ENCODE data around the gene NXPE4.
"Not testable (repeated sequence)": the region's sequence is repeated elsewhere in the genome, so short reads cannot be mapped to it uniquely, and the experiment has no call there.

NXPE4 gene

DNA sequence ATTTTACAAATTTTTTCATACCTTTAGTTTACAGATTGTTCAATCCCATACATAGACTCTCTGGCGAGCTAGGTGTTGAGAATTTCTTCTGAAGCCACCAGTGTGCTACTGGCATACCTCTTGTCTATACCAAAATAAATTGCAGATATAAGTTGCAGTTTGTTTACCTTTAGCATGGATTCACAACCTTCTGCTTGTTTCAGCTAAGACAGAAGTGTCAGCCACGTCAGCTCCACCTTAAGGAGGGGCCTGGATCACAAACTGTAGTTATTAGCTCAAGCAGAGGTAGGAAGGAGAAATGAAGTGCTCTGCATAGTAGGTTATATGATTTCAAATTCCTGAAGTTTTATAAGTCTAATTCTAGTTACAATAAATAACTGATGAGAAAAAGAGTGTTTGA lies at the start of gene NXPE4:
TSS of gene NXPE4 (minus strand) at position 216 of the 400 bp plus-strand sequence. CDS start 1,027 bp downstream, outside the sequence.
- TF ChIP-seq, protein P1, sequence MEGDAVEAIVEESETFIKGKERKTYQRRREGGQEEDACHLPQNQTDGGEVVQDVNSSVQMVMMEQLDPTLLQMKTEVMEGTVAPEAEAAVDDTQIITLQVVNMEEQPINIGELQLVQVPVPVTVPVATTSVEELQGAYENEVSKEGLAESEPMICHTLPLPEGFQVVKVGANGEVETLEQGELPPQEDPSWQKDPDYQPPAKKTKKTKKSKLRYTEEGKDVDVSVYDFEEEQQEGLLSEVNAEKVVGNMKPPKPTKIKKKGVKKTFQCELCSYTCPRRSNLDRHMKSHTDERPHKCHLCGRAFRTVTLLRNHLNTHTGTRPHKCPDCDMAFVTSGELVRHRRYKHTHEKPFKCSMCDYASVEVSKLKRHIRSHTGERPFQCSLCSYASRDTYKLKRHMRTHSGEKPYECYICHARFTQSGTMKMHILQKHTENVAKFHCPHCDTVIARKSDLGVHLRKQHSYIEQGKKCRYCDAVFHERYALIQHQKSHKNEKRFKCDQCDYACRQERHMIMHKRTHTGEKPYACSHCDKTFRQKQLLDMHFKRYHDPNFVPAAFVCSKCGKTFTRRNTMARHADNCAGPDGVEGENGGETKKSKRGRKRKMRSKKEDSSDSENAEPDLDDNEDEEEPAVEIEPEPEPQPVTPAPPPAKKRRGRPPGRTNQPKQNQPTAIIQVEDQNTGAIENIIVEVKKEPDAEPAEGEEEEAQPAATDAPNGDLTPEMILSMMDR (IDR thresholded peaks at IDR 0.05; ENCODE audit: low read depth, low read length): no peak
- in situ Hi-C loops (cut with HindIII; ENCODE audit: low sequenced_read_pairs): no loop called here
- no peak for DNase-seq (ENCODE audit: low read depth, low spot score)
- H3K4me3 ChIP-seq (ENCODE audit: low read depth, low read length): no peak within 1 kb of the TSS

DNA sequence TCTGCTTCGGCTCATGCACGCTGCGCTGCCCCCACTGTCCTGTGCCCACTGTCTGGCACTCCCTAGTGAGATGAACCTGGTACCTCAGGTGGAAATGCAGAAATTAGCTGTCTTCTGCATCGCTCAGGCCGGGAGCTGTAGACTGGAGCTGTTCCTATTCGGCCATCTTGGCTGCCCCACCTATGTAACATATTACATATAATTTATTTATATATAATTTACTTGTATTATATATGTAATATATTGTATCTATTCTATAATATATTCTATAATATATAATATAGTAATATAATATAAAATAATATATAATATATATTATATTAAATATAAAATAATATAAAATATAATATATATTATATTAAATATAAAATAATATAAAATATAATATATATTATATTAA lies 43.9 kb upstream of the NXPE4 start:
- DNase-seq (ENCODE audit: low read depth, low spot score); in situ Hi-C loops (cut with HindIII; ENCODE audit: low sequenced_read_pairs); H3K4me3 ChIP-seq (ENCODE audit: low read depth, low read length): not testable (repeated sequence)

DNA sequence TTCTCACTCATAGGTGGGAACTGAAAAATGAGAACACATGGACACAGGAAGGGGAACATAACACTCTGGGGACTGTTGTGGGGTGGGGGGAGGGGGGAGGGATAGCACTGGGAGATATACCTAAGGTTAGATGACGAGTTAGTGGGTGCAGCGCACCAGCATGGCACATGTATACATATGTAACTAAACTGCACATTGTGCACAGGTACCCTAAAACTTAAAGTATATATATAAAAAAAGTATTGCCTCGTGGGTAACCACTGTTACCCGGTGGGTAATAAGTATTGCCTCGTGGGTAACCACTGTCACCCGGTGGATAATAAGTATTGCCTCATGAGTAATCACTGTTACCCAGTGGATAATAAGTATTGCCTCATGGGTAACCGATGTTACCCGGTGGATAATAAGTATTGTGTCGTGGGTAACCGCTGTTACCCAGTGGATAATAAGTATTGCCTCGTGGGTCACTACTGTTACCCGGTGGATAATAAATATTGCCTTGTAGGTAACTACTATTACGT lies 35.9 kb upstream of the NXPE4 start:
- DNase-seq (ENCODE audit: low read depth, low spot score); in situ Hi-C loops (cut with HindIII; ENCODE audit: low sequenced_read_pairs); H3K4me3 ChIP-seq (ENCODE audit: low read depth, low read length): not testable (repeated sequence)

DNA sequence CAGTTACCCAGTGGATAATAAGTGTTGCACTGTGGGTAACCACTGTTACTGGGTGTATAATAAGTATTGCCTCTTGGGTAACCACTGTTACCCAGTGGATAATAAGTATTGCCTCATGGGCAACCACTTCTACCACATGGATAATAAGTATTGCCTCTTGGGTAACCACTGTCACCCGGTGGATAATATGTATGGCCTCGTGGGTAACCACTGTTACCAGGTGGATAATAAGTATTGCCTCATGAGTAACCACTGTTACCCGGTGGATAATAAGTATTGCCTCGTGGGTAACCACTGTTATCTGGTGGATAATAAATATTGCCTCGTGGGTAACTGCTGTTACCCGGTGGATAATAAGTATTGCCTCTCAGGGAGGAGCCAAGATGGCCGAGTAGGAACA lies 29.7 kb upstream of the NXPE4 start:
- DNase-seq (ENCODE audit: low read depth, low spot score): no peak
- TF ChIP-seq, protein P1 (IDR thresholded peaks at IDR 0.05; ENCODE audit: low read depth, low read length): no peak
- H3K4me3 ChIP-seq (ENCODE audit: low read depth, low read length): no peak overlapping the region
- in situ Hi-C loops (cut with HindIII; ENCODE audit: low sequenced_read_pairs): no loop called here

DNA sequence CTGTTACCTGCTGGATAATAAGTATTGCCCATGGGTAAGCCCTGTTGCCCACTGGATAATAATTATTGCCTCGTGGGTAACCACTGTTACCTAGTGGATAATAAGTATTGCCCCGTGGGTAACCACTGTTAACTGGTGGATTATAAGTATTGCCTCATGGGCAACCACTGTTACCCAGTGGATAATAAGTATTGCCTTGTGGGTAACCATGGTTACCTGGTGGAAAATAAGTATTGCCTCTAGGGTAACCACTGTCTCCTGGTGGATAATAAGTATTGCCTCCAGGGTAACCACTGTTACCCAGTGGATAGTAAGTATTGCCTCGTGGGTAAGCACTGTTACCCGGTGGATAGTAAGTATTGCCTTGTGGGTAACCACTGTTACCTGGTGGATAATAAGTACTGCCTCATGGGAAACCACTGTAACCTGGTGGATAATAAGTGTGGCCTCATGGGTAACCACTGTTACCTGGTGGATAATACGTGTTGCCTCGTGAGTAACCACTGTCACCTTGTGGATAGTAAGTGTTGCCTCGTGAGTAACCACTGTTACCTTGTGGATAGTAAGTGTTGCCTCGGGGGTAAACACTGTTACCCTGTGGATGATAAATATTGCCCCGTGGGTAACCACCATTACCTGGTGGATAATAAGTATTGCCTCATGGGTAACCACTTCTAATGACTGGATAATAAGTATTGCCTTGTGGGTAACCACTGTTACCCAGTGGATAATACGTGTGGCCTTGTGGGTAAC lies 29.0 kb upstream of the NXPE4 start:
- in situ Hi-C loops (cut with HindIII; ENCODE audit: low sequenced_read_pairs): no loop called here
- TF ChIP-seq, protein P1 (IDR thresholded peaks at IDR 0.05; ENCODE audit: low read depth, low read length): no peak
- no peak for DNase-seq (ENCODE audit: low read depth, low spot score)
- H3K4me3 ChIP-seq (ENCODE audit: low read depth, low read length): no peak overlapping the region

DNA sequence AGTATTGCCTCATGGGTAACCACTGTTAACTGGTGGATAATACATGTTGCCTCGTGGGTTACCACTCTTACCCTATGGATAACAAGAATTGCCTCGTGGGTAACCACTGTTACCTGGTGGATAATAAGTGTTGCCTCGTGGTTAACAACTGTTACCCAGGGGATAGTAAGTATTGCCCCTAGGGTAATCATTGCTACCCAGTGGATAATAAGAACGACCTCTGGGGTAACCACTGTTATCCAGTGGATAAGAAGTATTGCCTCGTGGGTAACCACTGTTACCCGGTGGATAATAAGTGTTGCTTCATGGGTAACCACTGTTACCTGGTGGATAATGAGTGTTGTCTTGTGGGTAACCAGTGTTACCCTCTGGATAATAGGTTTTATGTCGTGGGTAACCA lies 28.1 kb upstream of the NXPE4 start:
- H3K4me3 ChIP-seq (ENCODE audit: low read depth, low read length): no peak overlapping the region
- DNase-seq (ENCODE audit: low read depth, low spot score): no peak
- TF ChIP-seq, protein P1 (IDR thresholded peaks at IDR 0.05; ENCODE audit: low read depth, low read length): no peak
- in situ Hi-C loops (cut with HindIII; ENCODE audit: low sequenced_read_pairs): no loop called here

DNA sequence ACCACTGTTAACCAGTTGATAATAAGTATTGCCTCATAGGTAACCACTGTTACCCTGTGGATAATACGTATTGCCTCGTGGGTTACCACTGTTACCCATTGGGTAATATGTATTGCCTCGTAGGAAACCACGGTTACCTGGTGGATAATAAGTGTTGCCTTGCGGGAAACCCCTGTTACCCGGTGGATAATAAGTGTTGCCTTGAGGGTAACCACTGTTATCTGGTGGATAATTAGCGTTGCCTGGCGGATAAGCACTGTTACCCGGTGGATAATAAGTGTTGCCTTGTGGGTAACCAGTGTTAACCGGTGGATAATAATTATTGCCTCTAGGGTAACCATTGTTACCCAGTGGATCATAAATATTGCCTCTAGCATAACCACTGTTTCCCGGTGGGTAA lies 27.3 kb upstream of the NXPE4 start:
- H3K4me3 ChIP-seq (ENCODE audit: low read depth, low read length): no peak overlapping the region
- TF ChIP-seq, protein P1 (IDR thresholded peaks at IDR 0.05; ENCODE audit: low read depth, low read length): no peak
- DNase-seq (ENCODE audit: low read depth, low spot score): no peak
- in situ Hi-C loops (cut with HindIII; ENCODE audit: low sequenced_read_pairs): no loop called here

Measured in astrocyte of the spinal cord (primary cell).